DOHH2 (cell line): Measurements from ENCODE around the gene CORO2B.

Source experiments
- H3F3A ChIP-seq: fragments of 200-600 bp; sonication (generic), shearing (Covaris generic); 2 replicates; pipeline ENCODE4 v1.6.0; 2016; ENCODE audit warnings: antibody characterized with exemption, mild to moderate bottlenecking; ENCODE audit not compliant: control insufficient read depth, insufficient read depth
- H3K27ac ChIP-seq: fragments of 200-600 bp; sonication (generic); 2 replicates; pipeline ENCODE4 v1.5.1; 2014; ENCODE audit warnings: low read depth, mild to moderate bottlenecking, low read length, moderate library complexity
- H3K27me3 ChIP-seq: fragments of 200-600 bp; sonication (generic); 2 replicates; pipeline ENCODE4 v1.6.1; 2014; ENCODE audit warnings: mild to moderate bottlenecking, low read length, mixed read lengths; ENCODE audit not compliant: control insufficient read depth
- H3K36me3 ChIP-seq: fragments of 200-600 bp; sonication (generic); 2 replicates; pipeline ENCODE4 v1.6.1; 2014; ENCODE audit warnings: mild to moderate bottlenecking, low read length, moderate library complexity, mixed read lengths; ENCODE audit not compliant: control insufficient read depth
- H3K4me1 ChIP-seq: fragments of 200-600 bp; sonication (generic); 2 replicates; pipeline ENCODE4 v1.6.1; 2014; ENCODE audit warnings: mild to moderate bottlenecking, low read length, mixed read lengths; ENCODE audit not compliant: control insufficient read depth
- H3K4me2 ChIP-seq: fragments of 200-600 bp; sonication (generic); 2 replicates; pipeline ENCODE4 v1.6.0; 2014; ENCODE audit warnings: mild to moderate bottlenecking, low read length, moderate library complexity
- H3K4me3 ChIP-seq: fragments of 200-600 bp; sonication (generic); 2 replicates; pipeline ENCODE4 v1.5.1; 2014; ENCODE audit warnings: mild to moderate bottlenecking, low read length, mixed read lengths
- H3K79me2 ChIP-seq: fragments of 200-600 bp; sonication (generic); 2 replicates; pipeline ENCODE4 v1.6.1; 2014; ENCODE audit warnings: mild to moderate bottlenecking, low read length, mixed read lengths; ENCODE audit not compliant: control insufficient read depth
- H3K9me2 ChIP-seq: fragments of 200-600 bp; sonication (generic); replicated peaks from 2 replicates; pipeline ENCODE4 v1.6.1; 2014; ENCODE audit warnings: mild to moderate bottlenecking, low read length, mixed read lengths; ENCODE audit not compliant: control insufficient read depth
- H3K9me3 ChIP-seq: fragments of 200-600 bp; sonication (generic); 2 replicates; pipeline ENCODE4 v1.6.1; 2014; ENCODE audit warnings: antibody characterized with exemption, low read length, mixed read lengths; ENCODE audit not compliant: control insufficient read depth, insufficient read depth
- H4K20me1 ChIP-seq: fragments of 200-600 bp; sonication (generic); 2 replicates; pipeline ENCODE4 v1.6.0; 2014; ENCODE audit warnings: low read depth, mild to moderate bottlenecking, antibody characterized with exemption, low read length, moderate library complexity; ENCODE audit not compliant: control insufficient read depth, insufficient read depth
- CTCF ChIP-seq: fragments of 200-600 bp; sonication (generic); IDR thresholded peaks from one replicate; pipeline ENCODE4 v1.5.1; 2014; ENCODE audit warnings: antibody characterized with exemption, mild to moderate bottlenecking, low read depth, low read length; ENCODE audit not compliant: poor library complexity, severe bottlenecking
- EZH2phosphoT487 ChIP-seq: fragments of 200-600 bp; sonication (generic); IDR thresholded peaks from 2 replicates; pipeline ENCODE4 v1.6.1; 2017; ENCODE audit warnings: borderline replicate concordance, mild to moderate bottlenecking, antibody characterized with exemption, low read length, moderate library complexity, mixed read lengths

The CORO2B gene

GRCh38 chr15:68725736-68726135 is 146.9 kb downstream of the CORO2B start:
- no peaks in the 10 kb centered on the region for H3F3A ChIP-seq
- no peaks in the 10 kb centered on the region for H3K4me1 ChIP-seq
- TF ChIP-seq CTCF (no peak), EZH2phosphoT487 (no peak)
- H3K27me3 ChIP-seq, result peaks cover 15% of the 10 kb centered on the region; the same call in 1 of the 2 replicates
- H3K4me2 ChIP-seq, result no peak overlapping the region
- no peaks in the 10 kb centered on the region for H3K9me2 ChIP-seq
- H3K79me2 ChIP-seq, result no peaks in the 10 kb centered on the region
- no peaks in the 10 kb centered on the region for H4K20me1 ChIP-seq
- H3K36me3 ChIP-seq, result no peaks in the 10 kb centered on the region
- H3K4me3 ChIP-seq, result no peak overlapping the region
- no peak overlapping the region for H3K27ac ChIP-seq
- no peaks in the 10 kb centered on the region for H3K9me3 ChIP-seq

- H3K9me3 ChIP-seq, result no peaks in the 10 kb centered on the region
- TF ChIP-seq EZH2phosphoT487 (no peak), CTCF (no peak)
- H3K27me3 ChIP-seq, result peaks cover 17% of the 10 kb centered on the region
- no peaks in the 10 kb centered on the region for H3K4me1 ChIP-seq
- no peaks in the 10 kb centered on the region for H3K9me2 ChIP-seq
- no peaks in the 10 kb centered on the region for H4K20me1 ChIP-seq
- H3K27ac ChIP-seq, result no peak overlapping the region
- H3K4me2 ChIP-seq, result no peak overlapping the region
- H3F3A ChIP-seq, result no peaks in the 10 kb centered on the region
- H3K36me3 ChIP-seq, result no peaks in the 10 kb centered on the region
- no peaks in the 10 kb centered on the region for H3K79me2 ChIP-seq
- no peak overlapping the region for H3K4me3 ChIP-seq
Observed at GRCh38 chr15:68726246-68726645, 147.5 kb downstream of the CORO2B start.

GRCh38 chr15:68729789-68730411 is 151.1 kb downstream of the CORO2B start:
- Histone ChIP-seq H3K4me3 (no peak overlapping the region), H3F3A (no peaks in the 10 kb centered on the region), H3K9me2 (no peaks in the 10 kb centered on the region), H4K20me1 (no peaks in the 10 kb centered on the region), H3K4me1 (no peaks in the 10 kb centered on the region), H3K79me2 (no peaks in the 10 kb centered on the region), H3K27ac (no peak overlapping the region), H3K9me3 (no peaks in the 10 kb centered on the region), H3K36me3 (no peaks in the 10 kb centered on the region), H3K27me3 (peaks cover 41% of the 10 kb centered on the region), H3K4me2 (no peak overlapping the region)
- TF ChIP-seq CTCF (no peak), EZH2phosphoT487 (no peak)
